ENCODE measurements around the gene INSL6.
A peak's percentile ranks its signal among the peaks of the same experiment; 100 is the strongest.
"Not testable (repeated sequence)": the region's sequence is repeated elsewhere in the genome, so short reads cannot be mapped to it uniquely, and the experiment has no call there.

Gene INSL6

GRCh38 chr9:5185220-5185840, at the start of gene INSL6:
TSS of gene INSL6 (minus strand) at chr9:5185639. CDS start at chr9:5185602, 37 bp downstream.
- DNase-seq = no peak

GRCh38 chr9:5231212-5231611, 45.8 kb upstream of the INSL6 start, which contains the start of gene INSL4:
TSS of gene INSL4 (plus strand) at chr9:5231419. CDS start at chr9:5231524, 105 bp downstream.
- no peak for DNase-seq

- no peak for DNase-seq
These were observed 45.1 kb upstream of the INSL6 start for GRCh38 chr9:5230554-5230953.

GRCh38 chr9:5205071-5205470, 19.6 kb upstream of the INSL6 start:
- no peak for DNase-seq

- no peak for DNase-seq
These were observed 10.0 kb upstream of the INSL6 start for GRCh38 chr9:5195463-5195862.

GRCh38 chr9:5193345-5193744, 7.9 kb upstream of the INSL6 start:
- DNase-seq = no peak

GRCh38 chr9:5191985-5192384, 6.5 kb upstream of the INSL6 start:
- DNase-seq = no peak

- no peak for DNase-seq
These were observed 2.9 kb upstream of the INSL6 start for GRCh38 chr9:5188060-5188984.

- peak; percentile 16 to 60 for DNase-seq
These were observed 1.2 kb upstream of the INSL6 start for GRCh38 chr9:5186416-5187169.

GRCh38 chr9:5184776-5185175, 663 bp downstream of the INSL6 start:
- DNase-seq = no peak

- not testable (repeated sequence) for DNase-seq
These were observed 4.8 kb downstream of the INSL6 start for GRCh38 chr9:5180631-5181030.

GRCh38 chr9:5178126-5178805, 7.2 kb downstream of the INSL6 start:
- DNase-seq = no peak

GRCh38 chr9:5146241-5146640, 39.2 kb downstream of the INSL6 start:
- DNase-seq = no peak

GRCh38 chr9:5144217-5144616, 41.2 kb downstream of the INSL6 start:
- DNase-seq = no peak

GRCh38 chr9:5140151-5140550, 45.3 kb downstream of the INSL6 start:
- no peak for DNase-seq

GRCh38 chr9:5122516-5122915, 62.9 kb downstream of the INSL6 start:
- no peak for DNase-seq

GRCh38 chr9:5122116-5122515, 63.3 kb downstream of the INSL6 start:
- no peak for DNase-seq

- no peak for DNase-seq
These were observed 71.3 kb downstream of the INSL6 start for GRCh38 chr9:5113994-5114748.
